HG02571 (cell line): Measurements from ENCODE around the gene ING4.

Experiments used
- ATAC-seq: cut with Tn5 transposase; IDR thresholded peaks from one replicate; pipeline ENCODE4 v1.9.1; 2021; ENCODE audit warnings: mild to moderate bottlenecking, moderate library complexity; ENCODE audit not compliant: unreplicated experiment

ING4 gene

GRCh38 chr12:6688999-6689882, 26.3 kb upstream of the ING4 start, which contains the start of gene ZNF384:
Gene ZNF384, minus strand, starts transcription at chr12:6689375. Its CDS starts 9,855 bp downstream, at chr12:6679520.
- ATAC-seq = peak; percentile 76

- ATAC-seq = peak; percentile 6
Observed at GRCh38 chr12:6688543-6688998, 25.7 kb upstream of the ING4 start.

- no peak for ATAC-seq
Observed at GRCh38 chr12:6685814-6686213, 22.9 kb upstream of the ING4 start.

- no peak for ATAC-seq
Observed at GRCh38 chr12:6684609-6685008, 21.7 kb upstream of the ING4 start.

GRCh38 chr12:6676962-6677361, 14.0 kb upstream of the ING4 start:
- no peak for ATAC-seq

GRCh38 chr12:6672143-6672542, 9.2 kb upstream of the ING4 start:
- ATAC-seq = no peak

GRCh38 chr12:6667559-6668210, 4.8 kb upstream of the ING4 start:
- ATAC-seq = no peak

- ATAC-seq = no peak
Observed at GRCh38 chr12:6666211-6666610, 3.3 kb upstream of the ING4 start.

- no peak for ATAC-seq
Observed at GRCh38 chr12:6664902-6665301, 2.0 kb upstream of the ING4 start.

GRCh38 chr12:6662602-6662905, 365 bp downstream of the ING4 start:
- ATAC-seq = peak; percentile 14

- ATAC-seq = no peak
Observed at GRCh38 chr12:6653987-6654386, 8.9 kb downstream of the ING4 start.

- ATAC-seq = no peak
Observed at GRCh38 chr12:6653342-6653741, 9.6 kb downstream of the ING4 start.

- no peak for ATAC-seq
Observed at GRCh38 chr12:6652391-6652790, 10.5 kb downstream of the ING4 start.

- ATAC-seq = no peak
Observed at GRCh38 chr12:6650832-6651231, 12.1 kb downstream of the ING4 start.

GRCh38 chr12:6647083-6647604, 15.8 kb downstream of the ING4 start, which contains the start of gene ACRBP:
Gene ACRBP, minus strand, starts transcription at chr12:6647432. Its CDS starts 66 bp downstream, at chr12:6647366.
- ATAC-seq = no peak

GRCh38 chr12:6646276-6647082, 16.4 kb downstream of the ING4 start:
- no peak for ATAC-seq

- no peak for ATAC-seq
Observed at GRCh38 chr12:6644903-6645302, 18.0 kb downstream of the ING4 start.

GRCh38 chr12:6644257-6644596, 18.7 kb downstream of the ING4 start:
- ATAC-seq = no peak

- ATAC-seq = no peak
Observed at GRCh38 chr12:6643569-6644256, 19.2 kb downstream of the ING4 start.

GRCh38 chr12:6641131-6641530, 21.8 kb downstream of the ING4 start:
- ATAC-seq = no peak

- ATAC-seq = no peak
Observed at GRCh38 chr12:6640497-6640896, 22.4 kb downstream of the ING4 start.
